ENCODE results near the gene FITM2.

- no peak for TF ChIP-seq CHD2 (IDR thresholded peaks at IDR 0.05; ENCODE audit: low read length, partially characterized antibody)
- no peak; the same call in 2 of the 3 replicates for TF ChIP-seq CTCF (IDR thresholded peaks at IDR 0.05)
- no peak for TF ChIP-seq POLR2A (IDR thresholded peaks at IDR 0.05; ENCODE audit: low read length)
- TF ChIP-seq KDM1A (IDR thresholded peaks at IDR 0.05; ENCODE audit: low read depth): no peak
- no peak for TF ChIP-seq EP300 (IDR thresholded peaks at IDR 0.05)
These were observed 15.6 kb upstream of the FITM2 start for GRCh38 chr20:44326391-44327159.

All from A549 (cell line).